HepG2 (cell line): ENCODE data around the gene ZDHHC6. TPM values are rescaled to one million over a fixed set of nuclear protein-coding genes. Genes with fewer than 3 reads are reported as not detected.

ENCODE experiments used
- CEBPB ChIP-seq: IDR thresholded peaks from 2 replicates; pipeline ENCODE4 v1.6.1; 2011; ENCODE audit warnings: low read depth, low read length, improper control_type of control experiment, borderline replicate concordance
- CEBPG ChIP-seq: IDR thresholded peaks from 2 replicates; pipeline ENCODE4 v1.6.1; 2016
- ETV5 ChIP-seq: IDR thresholded peaks from 2 replicates; pipeline ENCODE4 v1.6.1; 2018; ENCODE audit warnings: missing biosample characterization, missing genetic modification reagents, inconsistent platforms, borderline replicate concordance
- HNF1A ChIP-seq, 2 experiments: sonication (generic) in 1 of 2; formaldehyde crosslinking in 1 of 2; IDR thresholded peaks; 2 replicates each; pipeline versions ENCODE4 v1.4.0 to v1.6.1; 2016 to 2020; ENCODE audit warnings: borderline replicate concordance in 1 of 2, low read depth in 1 of 2, mild to moderate bottlenecking in 1 of 2, missing genetic modification reagents in 1 of 2
- HNRNPH1 ChIP-seq: fragments of 200-400 bp; formaldehyde crosslinking; optimal IDR thresholded peaks from 2 replicates; pipeline ENCODE3; 2017; ENCODE audit warnings: mild to moderate bottlenecking, low read depth, low read length
- MEIS2 ChIP-seq: sonication (generic); formaldehyde crosslinking; IDR thresholded peaks from 2 replicates; pipeline ENCODE4 v1.9.0; 2021; ENCODE audit warnings: mild to moderate bottlenecking, missing genetic modification reagents
- MYC ChIP-seq: sonication (generic); formaldehyde crosslinking; IDR thresholded peaks from 2 replicates; pipeline ENCODE4 v1.9.0; 2021; ENCODE audit warnings: missing genetic modification reagents, borderline replicate concordance
- MYNN ChIP-seq: sonication (generic); formaldehyde crosslinking; IDR thresholded peaks from 2 replicates; pipeline ENCODE4 v1.4.0; 2020; ENCODE audit warnings: mild to moderate bottlenecking, low read depth, missing genetic modification reagents
- PAF1 ChIP-seq: IDR thresholded peaks from 2 replicates; pipeline ENCODE4 v1.6.1; 2016; ENCODE audit warnings: missing genetic modification reagents, missing compliant biosample characterization
- RBM39 ChIP-seq: fragments of 200-400 bp; formaldehyde crosslinking; IDR thresholded peaks from one replicate; pipeline ENCODE4 v1.6.1; 2018; ENCODE audit warnings: antibody characterized with exemption, mild to moderate bottlenecking, low read depth, low read length; ENCODE audit not compliant: poor library complexity, severe bottlenecking
- SAP130 ChIP-seq: IDR thresholded peaks from 2 replicates; pipeline ENCODE4 v1.6.1; 2016; ENCODE audit warnings: low read depth
- SOX6 ChIP-seq, 2 experiments: fragments of 450-650 bp in 1 of 2; sonication (generic) in 1 of 2; formaldehyde crosslinking in 1 of 2; IDR thresholded peaks; 2 replicates each; pipeline versions ENCODE4 v1.4.0 to v1.6.1; 2017 to 2020; ENCODE audit warnings: antibody characterized with exemption in 1 of 2, mild to moderate bottlenecking in 1 of 2, missing genetic modification reagents in 1 of 2
- SP140L ChIP-seq: sonication (generic); formaldehyde crosslinking; IDR thresholded peaks from 2 replicates; pipeline ENCODE4 v1.4.0; 2020; ENCODE audit warnings: missing genetic modification reagents, borderline replicate concordance
- TBX3 ChIP-seq: fragments of 450-650 bp; IDR thresholded peaks from 2 replicates; pipeline ENCODE4 v1.6.1; 2017; ENCODE audit warnings: antibody characterized with exemption, mild to moderate bottlenecking, inconsistent platforms, borderline replicate concordance
- ZBTB1 ChIP-seq: sonication (generic); formaldehyde crosslinking; IDR thresholded peaks from 2 replicates; pipeline ENCODE4 v1.4.0; 2020; ENCODE audit warnings: missing genetic modification reagents, borderline replicate concordance
- ZMYM3 ChIP-seq: sonication (generic); formaldehyde crosslinking; IDR thresholded peaks from 2 replicates; pipeline ENCODE4 v1.5.1; 2020; ENCODE audit warnings: mild to moderate bottlenecking, missing genetic modification reagents
- ZNF180 ChIP-seq: sonication (generic); formaldehyde crosslinking; IDR thresholded peaks from 2 replicates; pipeline ENCODE4 v1.4.0; 2020; ENCODE audit warnings: low read depth, missing genetic modification reagents, borderline replicate concordance
- ZNF207 ChIP-seq: fragments of 450-650 bp; IDR thresholded peaks from 2 replicates; pipeline ENCODE4 v1.6.1; 2016; ENCODE audit warnings: antibody characterized with exemption, borderline replicate concordance
- ZNF331 ChIP-seq: sonication (generic); formaldehyde crosslinking; IDR thresholded peaks from 2 replicates; pipeline ENCODE4 v1.4.0; 2020; ENCODE audit warnings: missing genetic modification reagents
- polyA plus RNA-seq, 8 experiments: library from polyadenylated mRNA; depleted of rRNA in 3 of 8; stranded (reverse) in 7 of 8; unstranded in 1 of 8; fragments of >200 nt; fragmentation: Illumina TruSeq in 4 of 8; extraction: Trizol in 4 of 8; gene quantifications; 2 replicates each; pipeline versions ENCODE4 v1.2.1 to v1.2.3, GENCODE V29; 2011 to 2016; ENCODE audit warnings: low read depth in 4 of 8, missing spikeins in 1 of 8, mixed read lengths in 1 of 8; ENCODE audit not compliant: insufficient read depth in 1 of 8
- total RNA-seq, 5 experiments: library from RNA; depleted of rRNA; stranded (reverse); fragments of >200 nt; fragmentation: Illumina TruSeq; extraction: Trizol; gene quantifications; 2 replicates each; pipeline ENCODE4 v1.2.3, GENCODE V29; 2016; ENCODE audit warnings: low read depth in 1 of 5
- TF ChIP-seq, protein P1 (sequence below): sonication (generic); formaldehyde crosslinking; IDR thresholded peaks from 2 replicates; pipeline ENCODE4 v1.4.0; 2020; ENCODE audit warnings: missing genetic modification reagents
- TF ChIP-seq, protein P2 (sequence below): IDR thresholded peaks from 2 replicates; pipeline ENCODE4 v1.6.1; 2016; ENCODE audit warnings: missing compliant biosample characterization, missing genetic modification reagents, borderline replicate concordance

The ZDHHC6 gene
- total and polyA plus RNA-seq, 2 of the 13 experiments (the other 11 are each of a cell fraction or from before 2014, with no cell fraction given): 20.9 to 49.4 TPM

DNA sequence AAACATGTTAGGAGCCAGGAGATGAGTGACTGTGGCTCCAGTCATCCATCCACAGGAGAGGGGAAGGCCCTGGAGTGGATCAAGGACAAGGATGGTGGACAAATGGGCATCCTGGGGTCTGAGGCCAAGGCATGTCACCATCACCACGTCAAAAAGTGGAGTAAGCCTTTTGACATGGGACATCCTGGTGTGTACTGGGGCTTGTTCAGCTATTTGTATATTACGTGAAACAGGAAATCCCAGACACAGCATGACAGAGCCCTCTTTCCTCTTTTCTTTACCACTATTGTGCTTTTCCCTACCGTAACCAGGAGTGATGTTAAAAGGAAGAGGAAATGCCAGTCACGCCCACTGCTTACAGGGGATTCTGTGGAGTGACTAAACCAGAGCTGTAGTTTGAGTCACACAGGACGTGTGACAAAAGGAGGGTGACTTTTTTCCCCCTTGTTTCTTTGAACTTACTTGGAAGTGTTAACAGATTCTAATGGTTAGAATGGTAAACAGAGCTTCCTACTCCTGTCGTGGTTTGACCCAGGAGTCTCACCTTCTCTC is 57.4 kb downstream of the ZDHHC6 start (continued):
- TF ChIP-seq HNF1A (IDR thresholded peaks at IDR 0.05; ENCODE audit: low read depth) (peak; percentile 31; the same call in 1 of the 2 replicates), HNF1A (CRISPR knock-in tag; IDR thresholded peaks at IDR 0.05; ENCODE audit: borderline replicate concordance) (peak; percentile 59; the same call in 1 of the 2 replicates), CEBPB (no peak), SOX6 (IDR thresholded peaks at IDR 0.05) (no peak), SOX6 (CRISPR knock-in tag; IDR thresholded peaks at IDR 0.05) (peak; percentile 19; the same call in 1 of the 2 replicates), RBM39 (no peak), MEIS2 (CRISPR knock-in tag) (0 out of 2 replicates have a peak, but pooled peaks have one; percentile 21), ZNF180 (no peak; the same call in 1 of the 2 replicates), CEBPG (CRISPR knock-in tag) (peak; percentile 26; the same call in 1 of the 2 replicates), ZMYM3 (peak; percentile 26; the same call in 1 of the 2 replicates), ETV5 (CRISPR knock-in tag) (peak; percentile 80; the same call in 1 of the 2 replicates), ZNF207 (no peak), ZBTB1 (CRISPR knock-in tag) (no peak), TBX3 (peak; percentile 33; the same call in 1 of the 2 replicates), MYC (no peak), SAP130 (CRISPR knock-in tag) (peak; percentile 61), PAF1 (CRISPR knock-in tag) (no peak), SP140L (CRISPR knock-in tag) (no peak), MYNN (CRISPR knock-in tag) (no peak), HNRNPH1 (no peak), ZNF331 (no peak)
- TF ChIP-seq, protein P1, sequence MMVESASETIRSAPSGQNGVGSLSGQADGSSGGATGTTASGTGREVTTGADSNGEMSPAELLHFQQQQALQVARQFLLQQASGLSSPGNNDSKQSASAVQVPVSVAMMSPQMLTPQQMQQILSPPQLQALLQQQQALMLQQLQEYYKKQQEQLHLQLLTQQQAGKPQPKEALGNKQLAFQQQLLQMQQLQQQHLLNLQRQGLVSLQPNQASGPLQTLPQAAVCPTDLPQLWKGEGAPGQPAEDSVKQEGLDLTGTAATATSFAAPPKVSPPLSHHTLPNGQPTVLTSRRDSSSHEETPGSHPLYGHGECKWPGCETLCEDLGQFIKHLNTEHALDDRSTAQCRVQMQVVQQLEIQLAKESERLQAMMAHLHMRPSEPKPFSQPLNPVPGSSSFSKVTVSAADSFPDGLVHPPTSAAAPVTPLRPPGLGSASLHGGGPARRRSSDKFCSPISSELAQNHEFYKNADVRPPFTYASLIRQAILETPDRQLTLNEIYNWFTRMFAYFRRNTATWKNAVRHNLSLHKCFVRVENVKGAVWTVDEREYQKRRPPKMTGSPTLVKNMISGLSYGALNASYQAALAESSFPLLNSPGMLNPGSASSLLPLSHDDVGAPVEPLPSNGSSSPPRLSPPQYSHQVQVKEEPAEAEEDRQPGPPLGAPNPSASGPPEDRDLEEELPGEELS (CRISPR knock-in tag): peak; percentile 70
- TF ChIP-seq, protein P2, sequence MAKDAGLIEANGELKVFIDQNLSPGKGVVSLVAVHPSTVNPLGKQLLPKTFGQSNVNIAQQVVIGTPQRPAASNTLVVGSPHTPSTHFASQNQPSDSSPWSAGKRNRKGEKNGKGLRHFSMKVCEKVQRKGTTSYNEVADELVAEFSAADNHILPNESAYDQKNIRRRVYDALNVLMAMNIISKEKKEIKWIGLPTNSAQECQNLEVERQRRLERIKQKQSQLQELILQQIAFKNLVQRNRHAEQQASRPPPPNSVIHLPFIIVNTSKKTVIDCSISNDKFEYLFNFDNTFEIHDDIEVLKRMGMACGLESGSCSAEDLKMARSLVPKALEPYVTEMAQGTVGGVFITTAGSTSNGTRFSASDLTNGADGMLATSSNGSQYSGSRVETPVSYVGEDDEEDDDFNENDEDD (CRISPR knock-in tag): no peak
